HG03520 (cell line): ENCODE measurements around the gene RNU6-9.
"Not testable (repeated sequence)": the region's sequence is repeated elsewhere in the genome, so short reads cannot be mapped to it uniquely, and the experiment has no call there.

ENCODE experiments used
- ATAC-seq: cut with Tn5 transposase; IDR thresholded peaks from one replicate; pipeline ENCODE4 v1.9.1; 2021; ENCODE audit warnings: mild to moderate bottlenecking, moderate library complexity; ENCODE audit not compliant: unreplicated experiment

Gene RNU6-9

GRCh38 chr19:892894-893689 lies at the start of gene RNU6-9, which contains the start of gene MED16:
Gene RNU6-9, plus strand, starts transcription at chr19:893484.
Gene MED16, minus strand, starts transcription at chr19:893187. Its CDS starts 2,056 bp downstream, at chr19:891131.
- ATAC-seq, result peak; percentile 77

- no peak for ATAC-seq
Measured at GRCh38 chr19:843836-844545, 49.3 kb upstream of the RNU6-9 start.

DNA sequence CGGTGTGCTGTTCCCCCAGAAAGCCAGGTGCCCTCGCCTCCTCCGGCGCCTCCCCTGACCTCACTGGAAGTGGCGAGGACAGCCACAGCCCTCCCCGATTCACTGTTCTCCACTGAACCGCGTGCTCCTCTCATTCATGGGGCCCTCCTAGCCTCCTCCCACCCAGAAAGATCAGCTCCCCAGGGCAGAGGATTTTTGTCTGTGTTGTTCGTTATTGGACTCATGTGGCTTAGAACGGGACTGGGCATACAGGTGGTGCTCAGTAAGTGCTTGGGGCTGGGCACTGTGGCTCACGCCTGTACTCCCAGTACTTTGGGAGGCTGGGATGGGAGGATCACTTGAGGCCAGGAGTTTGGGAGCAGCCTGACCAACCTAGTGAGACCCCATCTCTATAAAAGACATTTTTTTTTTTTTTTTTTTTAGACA lies 48.7 kb upstream of the RNU6-9 start:
- ATAC-seq, result no peak

GRCh38 chr19:845707-846521 lies 47.4 kb upstream of the RNU6-9 start:
- no peak for ATAC-seq

GRCh38 chr19:848386-848921 lies 44.8 kb upstream of the RNU6-9 start:
- ATAC-seq, result no peak

DNA sequence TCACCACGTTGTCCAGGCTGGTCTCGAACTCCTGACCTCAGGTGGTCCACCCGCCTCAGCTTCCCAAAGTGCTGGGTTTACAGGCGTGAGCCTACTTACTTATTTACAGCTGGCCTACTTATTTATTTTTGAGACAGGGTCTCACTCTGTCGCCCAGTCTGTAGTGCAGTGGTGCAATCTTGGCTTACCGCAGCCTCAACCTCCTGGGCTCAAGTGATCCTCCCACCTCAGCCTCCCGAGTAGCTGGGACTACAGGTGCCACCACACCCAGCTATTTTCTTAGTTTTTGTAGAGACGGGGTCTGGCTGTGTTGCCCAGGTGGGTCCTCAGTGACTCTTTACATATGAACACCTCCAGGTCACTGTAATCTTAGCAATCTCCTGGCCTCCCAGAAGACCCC lies 44.1 kb upstream of the RNU6-9 start:
- ATAC-seq, result not testable (repeated sequence)

- ATAC-seq, result no peak
Measured at GRCh38 chr19:850221-850978, 42.9 kb upstream of the RNU6-9 start.

DNA sequence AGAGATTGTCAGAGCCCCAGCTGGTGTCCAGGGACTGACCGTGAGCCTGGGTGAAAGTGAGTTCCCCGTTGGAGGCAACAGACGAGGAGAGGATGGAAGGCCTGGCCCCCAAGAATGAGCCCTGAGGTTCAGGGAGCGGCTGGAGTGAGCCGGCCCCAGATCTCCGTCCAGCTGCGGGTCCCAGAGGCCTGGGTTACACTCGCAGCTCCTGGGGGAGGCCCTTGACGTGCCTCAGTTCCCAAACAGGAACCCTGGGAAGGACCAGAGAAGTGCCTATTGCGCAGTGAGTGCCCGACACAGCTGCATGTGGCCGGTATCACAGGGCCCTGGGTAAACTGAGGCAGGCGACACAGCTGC lies 42.3 kb upstream of the RNU6-9 start:
- no peak for ATAC-seq

GRCh38 chr19:852136-853013 lies 40.9 kb upstream of the RNU6-9 start, which contains the start of gene ELANE:
Gene ELANE, plus strand, starts transcription at chr19:852303. Its CDS starts 26 bp downstream, at chr19:852329.
- ATAC-seq, result no peak

DNA sequence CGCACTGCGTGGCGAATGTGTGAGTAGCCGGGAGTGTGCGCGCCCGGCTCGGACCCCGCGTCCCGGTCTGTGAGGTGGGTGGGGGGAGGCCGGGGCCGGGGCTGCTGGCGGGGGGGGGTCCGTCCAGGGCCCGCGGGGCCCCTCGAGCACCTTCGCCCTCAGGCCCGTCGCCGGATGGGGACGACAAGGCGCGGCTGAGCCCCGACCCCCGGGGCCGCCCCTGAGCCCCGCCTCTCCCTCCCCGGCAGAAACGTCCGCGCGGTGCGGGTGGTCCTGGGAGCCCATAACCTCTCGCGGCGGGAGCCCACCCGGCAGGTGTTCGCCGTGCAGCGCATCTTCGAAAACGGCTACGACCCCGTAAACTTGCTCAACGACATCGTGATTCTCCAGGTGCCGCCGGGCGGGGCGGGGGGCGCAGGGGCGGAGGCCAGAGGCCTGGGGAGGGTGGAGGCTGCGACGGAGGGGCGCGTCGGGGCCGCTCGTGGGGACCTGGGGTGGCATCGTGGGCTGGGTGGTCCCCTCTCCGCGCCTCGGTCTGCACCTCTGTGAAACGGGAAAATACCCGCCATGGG lies 40.2 kb upstream of the RNU6-9 start:
- no peak for ATAC-seq

DNA sequence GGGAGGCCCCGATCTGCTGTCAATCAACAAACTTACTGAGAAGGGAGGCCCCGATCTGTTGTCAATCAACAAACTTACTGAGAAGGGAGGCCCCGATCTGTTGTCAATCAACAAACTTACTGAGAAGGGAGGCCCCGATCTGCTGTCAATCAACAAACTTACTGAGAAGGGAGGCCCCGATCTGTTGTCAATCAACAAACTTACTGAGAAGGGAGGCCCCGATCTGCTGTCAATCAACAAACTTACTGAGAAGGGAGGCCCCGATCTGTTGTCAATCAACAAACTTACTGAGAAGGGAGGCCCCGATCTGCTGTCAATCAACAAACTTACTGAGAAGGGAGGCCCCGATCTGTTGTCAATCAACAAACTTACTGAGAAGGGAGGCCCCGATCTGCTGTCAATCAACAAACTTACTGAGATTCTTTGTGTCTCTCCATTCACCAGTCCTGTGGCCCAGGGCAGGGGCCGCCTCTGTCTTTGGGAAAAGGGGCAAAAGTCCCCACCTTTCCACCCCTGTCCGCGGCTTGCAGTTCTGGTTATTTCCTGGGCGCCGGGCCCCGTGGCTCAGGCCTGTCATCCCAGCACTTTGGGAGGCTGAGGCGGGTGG lies 39.6 kb upstream of the RNU6-9 start:
- ATAC-seq, result not testable (repeated sequence)

DNA sequence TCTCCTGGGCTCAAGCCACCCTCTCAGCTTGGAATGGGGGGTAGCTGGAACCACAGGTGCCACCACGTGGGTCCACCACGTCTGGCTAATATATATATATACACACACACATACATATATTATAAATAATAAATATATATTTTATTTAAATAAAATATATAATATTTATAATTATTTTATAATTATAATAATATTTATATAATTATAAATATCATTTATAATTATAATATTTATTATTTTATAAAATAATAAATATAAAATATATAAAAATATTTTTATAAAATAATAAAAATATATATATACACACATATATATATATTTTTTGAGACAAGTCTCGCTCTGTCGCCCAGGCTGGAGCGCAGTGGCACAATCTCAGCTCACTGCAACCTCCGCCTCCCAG lies 38.7 kb upstream of the RNU6-9 start:
- no peak for ATAC-seq

- ATAC-seq, result no peak
Measured at GRCh38 chr19:855142-855541, 38.1 kb upstream of the RNU6-9 start.

- ATAC-seq, result no peak
Measured at GRCh38 chr19:855566-856120, 37.6 kb upstream of the RNU6-9 start.

- ATAC-seq, result no peak
Measured at GRCh38 chr19:858284-858683, 35.0 kb upstream of the RNU6-9 start.

DNA sequence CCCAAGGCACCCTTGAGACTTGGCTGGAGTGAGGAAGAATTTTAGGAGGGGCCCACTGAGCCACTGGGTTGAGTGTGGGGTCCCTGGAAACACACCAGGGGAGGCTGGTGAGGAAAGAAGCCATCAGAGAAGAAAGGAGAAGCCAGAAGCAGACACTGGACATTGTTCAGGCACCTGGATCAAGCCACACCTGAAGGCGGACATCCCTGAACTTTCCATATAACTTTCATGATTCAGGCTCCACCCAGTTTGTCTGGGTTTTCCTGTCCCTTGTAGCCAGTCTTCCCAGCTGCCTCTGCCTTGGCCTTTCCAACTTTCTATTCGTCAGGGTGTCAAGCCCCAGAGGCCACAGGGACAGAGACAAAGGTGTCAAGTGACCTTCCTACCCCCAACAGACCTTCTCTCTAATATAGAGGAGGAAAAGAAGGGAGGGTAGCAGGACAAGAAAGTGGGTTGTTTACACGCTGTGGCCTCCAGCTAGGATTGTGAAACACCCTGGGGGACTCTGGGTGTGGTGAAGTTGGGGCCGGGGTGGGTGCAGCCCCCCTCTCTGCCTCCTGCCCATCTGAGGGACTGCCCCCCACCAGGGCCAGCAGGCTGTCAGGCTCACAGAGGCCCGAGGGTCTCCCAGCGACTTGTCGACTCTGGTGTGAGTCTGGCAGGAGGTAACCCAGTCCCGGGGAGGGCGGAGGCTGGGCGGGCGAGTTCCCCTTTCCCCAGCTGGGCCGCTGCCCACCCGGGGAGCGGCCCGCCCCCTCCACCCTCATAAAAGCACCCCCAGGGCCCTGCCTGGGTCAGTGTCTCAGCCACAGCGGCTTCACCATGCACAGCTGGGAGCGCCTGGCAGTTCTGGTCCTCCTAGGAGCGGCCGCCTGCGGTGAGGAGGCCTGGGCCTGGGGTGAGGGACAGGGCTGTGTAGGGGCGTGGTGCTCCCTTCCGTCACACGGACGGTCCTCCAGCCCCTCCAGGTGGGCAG lies 34.1 kb upstream of the RNU6-9 start, which contains the start of gene CFD:
Gene CFD (plus strand): TSS at position 797 of the 976 bp plus-strand sequence. CDS start 26 bp downstream, at position 823.
- ATAC-seq, result no peak
